K562 (cell line): ENCODE data around the gene TRIM32. TPM values are rescaled to one million over a fixed set of nuclear protein-coding genes. Genes with fewer than 3 reads are reported as not detected.

Experiments
- ATAC-seq: fragments of 200-7000 bp; cut with Tn5 transposase; 3 replicates; pipeline ENCODE4 v1.9.1; 2020; ENCODE audit warnings: moderate library complexity
- BruUV-seq: library from RNA; stranded (reverse); fragments of 400-500 nt; replicated peaks from 2 replicates; lab custom pipeline; 2021; lab: Mats Ljungman, UMichigan
- CTCF ChIA-PET: fragments of 300-600 bp; formaldehyde crosslinking; extraction: SDS; loops from one replicate; lab custom pipeline; 2021; ENCODE audit warnings: low intra/inter-chr PET ratio; lab: Yijun Ruan, JAX
- POLR2A ChIA-PET: fragments of 300-600, 350-650 bp; sonication (Branson Sonifier 250); formaldehyde crosslinking; extraction: SDS; loops from one replicate; lab custom pipeline; 2021; ENCODE audit warnings: antibody characterized with exemption, inconsistent platforms; lab: Yijun Ruan, JAX
- DNase-seq, 4 experiments: peaks; one replicate each; pipeline versions ENCODE4 v3.0.0 to v3.0.0-alpha.2; 2011 to 2018; ENCODE audit warnings: low spot score in 3 of 4, mixed read lengths in 3 of 4; ENCODE audit errors: extremely low read depth in 1 of 4
- FAIRE-seq: peaks from 2 replicates; lab custom pipeline; 2011; peaks lifted over from hg19 to GRCh38; lab: Jason Lieb, UNC
- H2AFZ ChIP-seq: 2 replicates; pipeline ENCODE4 v1.6.0; 2011; ENCODE audit warnings: low read depth, low read length, control low read depth, inconsistent platforms
- H3K27ac ChIP-seq: fragments of 200-600 bp; 3 replicates; pipeline ENCODE4 v1.8.0; 2011; ENCODE audit warnings: low read depth, mild to moderate bottlenecking, control low read depth, inconsistent platforms, low read length, moderate library complexity, mixed read lengths; ENCODE audit errors: extremely low read depth
- H3K27me3 ChIP-seq, 2 experiments: fragments of 300-600 bp in 1 of 2; 2 replicates in 1 of 2; 3 replicates in 1 of 2; pipeline versions ENCODE4 v1.6.0 to v1.8.0; 2011; ENCODE audit warnings: inconsistent platforms in 2 of 2, low read length in 2 of 2, mild to moderate bottlenecking in 1 of 2, mixed read lengths in 1 of 2, moderate library complexity in 1 of 2; ENCODE audit not compliant: control insufficient read depth in 2 of 2, insufficient read depth in 2 of 2
- H3K36me3 ChIP-seq: fragments of 300-600 bp; 3 replicates; pipeline ENCODE4 v1.8.0; 2011; ENCODE audit warnings: mild to moderate bottlenecking, low read length, inconsistent platforms; ENCODE audit not compliant: control insufficient read depth, insufficient read depth
- H3K4me1 ChIP-seq, 2 experiments: fragments of 200-600 bp in 1 of 2; replicated peaks in 1 of 2; 2 replicates in 1 of 2; 3 replicates in 1 of 2; pipeline versions ENCODE4 v1.5.1 to v1.8.0; 2011; ENCODE audit warnings: inconsistent platforms in 2 of 2, low read length in 2 of 2, mild to moderate bottlenecking in 1 of 2, mixed read lengths in 1 of 2, moderate library complexity in 1 of 2; ENCODE audit not compliant: control insufficient read depth in 2 of 2, insufficient read depth in 2 of 2
- H3K4me2 ChIP-seq: 2 replicates; pipeline ENCODE4 v1.6.1; 2011; ENCODE audit warnings: low read length, control low read depth, inconsistent platforms, mixed read lengths; ENCODE audit not compliant: insufficient read depth
- H3K4me3 ChIP-seq: fragments of 200-600 bp; sonication (generic), shearing (Covaris generic); 2 replicates; pipeline ENCODE4 v1.5.1; 2016; ENCODE audit warnings: control low read depth, inconsistent platforms
- H3K79me2 ChIP-seq: fragments of 200-600 bp; 3 replicates; pipeline ENCODE4 v1.8.0; 2011; ENCODE audit warnings: low read length, inconsistent platforms; ENCODE audit not compliant: control insufficient read depth, insufficient read depth
- H3K9ac ChIP-seq, 2 experiments: 2 replicates each; pipeline versions ENCODE4 v1.6.0 to v1.6.1; 2011; ENCODE audit warnings: low read depth in 2 of 2, low read length in 2 of 2, control low read depth in 1 of 2, inconsistent platforms in 1 of 2, mild to moderate bottlenecking in 1 of 2, mixed read lengths in 1 of 2; ENCODE audit not compliant: insufficient read depth in 1 of 2
- H3K9me1 ChIP-seq: one replicate; pipeline ENCODE4 v1.6.0; 2011; ENCODE audit warnings: inconsistent platforms, mild to moderate bottlenecking, low read length, moderate library complexity; ENCODE audit not compliant: control insufficient read depth, insufficient read depth
- H3K9me3 ChIP-seq: replicated peaks from 2 replicates; pipeline ENCODE4 v1.5.1; 2011; ENCODE audit warnings: low read depth, low read length, inconsistent platforms; ENCODE audit not compliant: control insufficient read depth, insufficient read depth
- H4K20me1 ChIP-seq: replicated peaks from 2 replicates; pipeline ENCODE4 v1.6.1; 2011; ENCODE audit warnings: low read length, inconsistent platforms, mixed read lengths; ENCODE audit not compliant: control insufficient read depth, insufficient read depth
- CTCFL ChIP-seq: IDR thresholded peaks from 2 replicates; pipeline ENCODE4 v1.6.1; 2011; ENCODE audit warnings: borderline replicate concordance, low read depth, mild to moderate bottlenecking, moderate library complexity, low read length; ENCODE audit not compliant: insufficient read depth, poor library complexity, severe bottlenecking
- FIP1L1 ChIP-seq: fragments of 200-400 bp; formaldehyde crosslinking; IDR thresholded peaks from 2 replicates; pipeline ENCODE4 v1.6.1; 2018; ENCODE audit warnings: mild to moderate bottlenecking, low read depth, low read length; ENCODE audit not compliant: poor library complexity, severe bottlenecking
- MGA ChIP-seq: fragments of 450-650 bp; IDR thresholded peaks from 2 replicates; pipeline ENCODE4 v1.6.1; 2016; ENCODE audit warnings: mild to moderate bottlenecking, moderate library complexity
- ZBTB1 ChIP-seq: sonication (generic); formaldehyde crosslinking; IDR thresholded peaks from 2 replicates; pipeline ENCODE4 v1.8.1; 2023; ENCODE audit warnings: missing genetic modification reagents, low read depth, mild to moderate bottlenecking, borderline replicate concordance
- WGBS: fragments of 100-300 bp; shearing (Covaris generic); methylation state at CpG from one replicate; pipeline ENCODE4 v1.1.6; 2016; ENCODE audit warnings: low coverage, mixed read lengths; ENCODE audit not compliant: insufficient coverage; ENCODE audit errors: missing lambda C conversion rate; 5-methylcytosine and 5-hydroxymethylcytosine counted together
- in situ Hi-C: fragments of 300-500 bp; cut with MboI; formaldehyde crosslinking; loops from 4 replicates; pipeline ENCODE4 v1.15.0; 2018; ENCODE audit warnings: inconsistent platforms, mixed read lengths
- intact Hi-C: fragments of 100-400 bp; cut with micrococcal nuclease; formaldehyde crosslinking; loops from 2 replicates; pipeline ENCODE4 v1.14.2; 2022
- polyA plus RNA-seq, 8 experiments: library from polyadenylated mRNA; depleted of rRNA in 4 of 8; stranded (reverse) in 5 of 8; unstranded in 3 of 8; fragments of >200 nt; fragmentation: Nextera tagmentation in 2 of 8; fragmentation: Illumina TruSeq in 1 of 8; extraction: Ambion mirVana in 2 of 8; extraction: Trizol in 1 of 8; gene quantifications; 2 replicates each; pipeline versions ENCODE4 v1.2.1 to v1.2.3, GENCODE V29; 2011 to 2014; ENCODE audit warnings: inconsistent platforms in 1 of 8, missing spikeins in 1 of 8
- total RNA-seq, 7 experiments: library from RNA; depleted of rRNA in 6 of 7; stranded (reverse); fragments of >200 nt in 6 of 7; fragmentation: Illumina TruSeq in 2 of 7; extraction: Trizol in 2 of 7; gene quantifications; 2 replicates each; pipeline versions ENCODE4 v1.2.1 to v1.2.3, GENCODE V29; 2011 to 2021; ENCODE audit warnings: low replicate concordance in 1 of 7
- TF ChIP-seq, protein P1 (sequence below): fragments of 200-800 bp; sonication (Bioruptor generic); IDR thresholded peaks from 2 replicates; pipeline ENCODE4 v1.6.1; 2017; ENCODE audit warnings: missing genetic modification characterization, missing compliant biosample characterization

TRIM32 gene
- total and polyA plus RNA-seq, 9 of the 15 experiments (the other 6 are each of a cell fraction or from before 2014, with no cell fraction given), result 3.5 to 9.4 (median 5.9) TPM

DNA sequence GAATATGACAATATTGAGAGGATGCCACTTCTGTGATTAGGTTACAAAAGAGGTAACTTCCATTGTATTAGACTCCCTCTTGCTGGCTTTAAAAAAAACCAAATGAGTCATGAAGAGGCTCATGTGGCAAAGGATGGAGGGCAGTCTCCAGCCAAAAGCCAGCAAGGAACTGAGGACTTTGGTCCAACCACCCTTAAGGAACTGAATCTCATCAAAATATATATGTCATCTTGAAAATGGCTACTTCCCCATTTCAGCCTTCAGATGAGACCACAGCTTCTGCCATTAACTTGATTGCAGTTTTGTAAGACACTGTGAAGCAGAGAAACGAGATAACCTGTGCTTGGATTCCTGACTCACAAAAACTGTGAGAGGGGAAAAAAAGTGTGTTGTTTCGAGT lies 15.5 kb upstream of the TRIM32 start:
- no peak overlapping the region for H3K27ac ChIP-seq
- TF ChIP-seq CTCFL (no peak), FIP1L1 (no peak), MGA (no peak), ZBTB1 (CRISPR knock-in tag) (no peak)
- TF ChIP-seq, protein P1, sequence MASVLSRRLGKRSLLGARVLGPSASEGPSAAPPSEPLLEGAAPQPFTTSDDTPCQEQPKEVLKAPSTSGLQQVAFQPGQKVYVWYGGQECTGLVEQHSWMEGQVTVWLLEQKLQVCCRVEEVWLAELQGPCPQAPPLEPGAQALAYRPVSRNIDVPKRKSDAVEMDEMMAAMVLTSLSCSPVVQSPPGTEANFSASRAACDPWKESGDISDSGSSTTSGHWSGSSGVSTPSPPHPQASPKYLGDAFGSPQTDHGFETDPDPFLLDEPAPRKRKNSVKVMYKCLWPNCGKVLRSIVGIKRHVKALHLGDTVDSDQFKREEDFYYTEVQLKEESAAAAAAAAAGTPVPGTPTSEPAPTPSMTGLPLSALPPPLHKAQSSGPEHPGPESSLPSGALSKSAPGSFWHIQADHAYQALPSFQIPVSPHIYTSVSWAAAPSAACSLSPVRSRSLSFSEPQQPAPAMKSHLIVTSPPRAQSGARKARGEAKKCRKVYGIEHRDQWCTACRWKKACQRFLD (CRISPR knock-in tag), result no peak
- ChIA-PET CTCF (no interaction called here), POLR2A (no interaction called here)
- intact Hi-C loops, result no loop called here
- H3K36me3 ChIP-seq, result no peaks in the 10 kb centered on the region
- H3K9me1 ChIP-seq, result no peaks in the 10 kb centered on the region
- no peaks in the 10 kb centered on the region for H4K20me1 ChIP-seq
- no peaks in the 10 kb centered on the region for H3K27me3 ChIP-seq
- H3K9ac ChIP-seq, result no peak overlapping the region
- no peak for FAIRE-seq
- H3K4me3 ChIP-seq, result no peak overlapping the region
- no peaks in the 10 kb centered on the region for H3K79me2 ChIP-seq
- in situ Hi-C loops, result no loop called here
- H3K9me3 ChIP-seq, result no peaks in the 10 kb centered on the region
- ATAC-seq, result no peak
- H2AFZ ChIP-seq, result no peak overlapping the region
- BruUV-seq, result no TSS peak
- H3K4me2 ChIP-seq, result no peak overlapping the region
- 0% methylated on average over 2 of the region's 2 CpGs for WGBS
- no peaks in the 10 kb centered on the region for H3K4me1 ChIP-seq
- no peak for DNase-seq
